Stomach (tissue), 9 donors: ENCODE data around the gene ARHGAP28. TPM values are rescaled to one million over a fixed set of nuclear protein-coding genes. Genes with fewer than 3 reads are reported as not detected.

Source experiments
- DNase-seq, 2 donors: peaks; one replicate each; pipeline versions ENCODE4 v3.0.0 to v3.0.0-alpha.2; 2013 to 2019
- H3K27ac ChIP-seq, 5 donors: fragments of 200-600 bp in 4 of 5; sonication (generic) in 4 of 5; one replicate each; pipeline ENCODE4 v1.5.1; 2013 to 2019; ENCODE audit warnings: mild to moderate bottlenecking in 1 of 5, moderate library complexity in 1 of 5
- H3K27me3 ChIP-seq, 3 donors: fragments of 200-600 bp; sonication (generic); one replicate each; pipeline ENCODE4 v1.5.1; 2017 to 2019; ENCODE audit warnings: mixed run types in 1 of 3
- H3K36me3 ChIP-seq, 4 donors: fragments of 200-600 bp; sonication (generic); 1 replicate in 3 of 4; 2 replicates in 1 of 4; pipeline ENCODE4 v1.5.1; 2016 to 2019
- H3K4me1 ChIP-seq, 4 donors: fragments of 200-600 bp; sonication (generic); one replicate each; pipeline ENCODE4 v1.5.1; 2016 to 2019
- H3K4me3 ChIP-seq, 4 donors: fragments of 200-600 bp; sonication (generic) in 3 of 4; one replicate each; pipeline ENCODE4 v1.5.1; 2016 to 2019; ENCODE audit warnings: mild to moderate bottlenecking in 1 of 4
- H3K9me3 ChIP-seq, 4 donors: fragments of 200-600 bp; sonication (generic); one replicate each; pipeline ENCODE4 v1.5.1; 2016 to 2019
- EP300 ChIP-seq: sonication (generic); formaldehyde crosslinking; IDR thresholded peaks from one replicate; pipeline ENCODE4 v1.6.1; 2017; ENCODE audit warnings: antibody characterized with exemption
- POLR2A ChIP-seq, 4 donors: fragments of 450-650 bp; IDR thresholded peaks; one replicate each; pipeline ENCODE4 v1.6.1; 2016; ENCODE audit warnings: antibody characterized with exemption in 4 of 4, control low read depth in 2 of 4, mild to moderate bottlenecking in 1 of 4, moderate library complexity in 1 of 4
- POLR2AphosphoS5 ChIP-seq, 3 donors: sonication (generic); formaldehyde crosslinking; IDR thresholded peaks; one replicate each; pipeline ENCODE4 v1.6.1; 2016; ENCODE audit warnings: antibody characterized with exemption in 3 of 3
- WGBS, 5 donors: extraction: QIAGEN DNeasy Blood & Tissue Kit in 3 of 5; methylation state at CpG; one replicate each; pipeline versions ENCODE4 v1.1.5 to v1.1.7; 2013 to 2018; 5-methylcytosine and 5-hydroxymethylcytosine counted together
- intact Hi-C: fragments of 100-400 bp; cut with DNase I; formaldehyde crosslinking; loops from one replicate; pipeline ENCODE4 v1.15.1; 2023; ENCODE audit warnings: low total_unique reads
- polyA plus RNA-seq, 3 donors: library from polyadenylated mRNA; stranded (reverse); fragments of 200-250 nt; gene quantifications; one replicate each; pipeline ENCODE4 v1.2.3, GENCODE V29; 2013
- total RNA-seq, 5 donors: library from RNA; depleted of rRNA; stranded (reverse); fragments of >200 nt; gene quantifications; one replicate each; pipeline versions ENCODE4 v1.1.0 to v1.2.3, GENCODE V29; 2014 to 2016
- TF ChIP-seq, protein P1 (sequence below), 7 experiments: fragments of 450-650 bp in 4 of 7; fragments of 200-600 bp in 3 of 7; sonication (generic) in 3 of 7; IDR thresholded peaks; one replicate each; pipeline ENCODE4 v1.5.1; 2016 to 2019; ENCODE audit warnings: antibody characterized with exemption in 7 of 7, control low read depth in 2 of 7, mild to moderate bottlenecking in 1 of 7
- donor health status: healthy with polysubstance abuse.
- donor health status: Bipolar disorder and iron deficiency.
- donor health status: healthy.

ARHGAP28 gene
- total and polyA plus RNA-seq, 8 donors: 0.73 to 33.8 (median 3.6) TPM

DNA sequence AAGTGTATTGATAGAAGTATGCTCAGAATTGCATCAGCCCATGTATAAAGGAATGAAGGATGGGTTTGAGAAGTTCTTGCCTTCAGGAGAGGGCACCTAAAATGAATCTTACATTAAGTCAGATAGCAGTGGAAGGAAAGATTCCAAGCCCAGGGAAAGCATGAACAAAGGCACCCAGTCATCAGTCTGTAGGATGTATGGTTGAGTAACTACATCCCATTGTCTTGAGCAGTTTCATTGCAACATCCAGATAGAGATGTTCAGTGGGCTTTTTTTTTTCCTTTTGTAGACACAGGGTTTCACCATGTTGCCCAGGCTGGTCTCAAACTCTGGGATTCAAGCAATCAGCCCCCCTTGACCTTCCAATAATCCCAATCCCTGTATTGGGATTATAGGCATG is 80.7 kb downstream of the ARHGAP28 start:
- Histone ChIP-seq H3K9me3 (no peaks in the 10 kb centered on the region), H3K4me3 (no peak overlapping the region), H3K27me3 (no peaks in the 10 kb centered on the region), H3K27ac (no peak overlapping the region), H3K36me3 (no peaks in the 10 kb centered on the region), H3K4me1 (no peaks in the 10 kb centered on the region)
- intact Hi-C loops: no loop called here
- no peak for TF ChIP-seq POLR2A (IDR thresholded peaks at IDR 0.05)
- no peak for TF ChIP-seq POLR2AphosphoS5 (IDR thresholded peaks at IDR 0.05)
- no peak for TF ChIP-seq EP300
- DNase-seq: no peak

DNA sequence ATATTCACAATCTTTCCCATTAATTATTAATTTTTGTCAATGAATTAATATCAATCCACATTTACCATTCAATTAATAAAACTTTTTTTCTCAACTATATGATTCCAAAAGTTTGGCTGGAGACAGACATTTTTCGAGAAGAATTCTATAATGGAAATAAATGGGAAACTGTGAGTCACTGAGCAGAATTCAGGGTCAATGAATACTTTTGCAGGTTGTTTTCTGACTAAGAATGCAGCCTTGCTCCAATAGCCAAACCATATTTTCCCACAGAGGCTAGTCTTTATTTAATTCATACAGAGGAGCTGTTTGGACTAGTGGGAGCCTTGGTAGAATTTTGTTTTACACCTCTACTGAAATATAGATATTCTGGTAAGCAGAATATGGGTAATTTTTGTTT is 82.3 kb downstream of the ARHGAP28 start:
- TF ChIP-seq POLR2AphosphoS5 (IDR thresholded peaks at IDR 0.05): no peak
- no peak for TF ChIP-seq POLR2A (IDR thresholded peaks at IDR 0.05)
- no peak for TF ChIP-seq EP300
- TF ChIP-seq, protein P1, sequence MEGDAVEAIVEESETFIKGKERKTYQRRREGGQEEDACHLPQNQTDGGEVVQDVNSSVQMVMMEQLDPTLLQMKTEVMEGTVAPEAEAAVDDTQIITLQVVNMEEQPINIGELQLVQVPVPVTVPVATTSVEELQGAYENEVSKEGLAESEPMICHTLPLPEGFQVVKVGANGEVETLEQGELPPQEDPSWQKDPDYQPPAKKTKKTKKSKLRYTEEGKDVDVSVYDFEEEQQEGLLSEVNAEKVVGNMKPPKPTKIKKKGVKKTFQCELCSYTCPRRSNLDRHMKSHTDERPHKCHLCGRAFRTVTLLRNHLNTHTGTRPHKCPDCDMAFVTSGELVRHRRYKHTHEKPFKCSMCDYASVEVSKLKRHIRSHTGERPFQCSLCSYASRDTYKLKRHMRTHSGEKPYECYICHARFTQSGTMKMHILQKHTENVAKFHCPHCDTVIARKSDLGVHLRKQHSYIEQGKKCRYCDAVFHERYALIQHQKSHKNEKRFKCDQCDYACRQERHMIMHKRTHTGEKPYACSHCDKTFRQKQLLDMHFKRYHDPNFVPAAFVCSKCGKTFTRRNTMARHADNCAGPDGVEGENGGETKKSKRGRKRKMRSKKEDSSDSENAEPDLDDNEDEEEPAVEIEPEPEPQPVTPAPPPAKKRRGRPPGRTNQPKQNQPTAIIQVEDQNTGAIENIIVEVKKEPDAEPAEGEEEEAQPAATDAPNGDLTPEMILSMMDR (IDR thresholded peaks at IDR 0.05): no peak
- DNase-seq: no peak
- no peaks in the 10 kb centered on the region for H3K36me3 ChIP-seq
- 54 to 78% (median 67%) methylated on average over 1 of the region's 1 CpG for WGBS, 5 donors
- intact Hi-C loops: no loop called here
- no peaks in the 10 kb centered on the region for H3K4me1 ChIP-seq
- H3K4me3 ChIP-seq: no peak overlapping the region
- no peaks in the 10 kb centered on the region for H3K9me3 ChIP-seq
- no peak overlapping the region for H3K27ac ChIP-seq
- no peaks in the 10 kb centered on the region for H3K27me3 ChIP-seq

GRCh38 chr18:6814882-6815425 is 85.4 kb downstream of the ARHGAP28 start:
- no peak for TF ChIP-seq POLR2A (IDR thresholded peaks at IDR 0.05)
- no peak for TF ChIP-seq EP300
- TF ChIP-seq, protein P1 (IDR thresholded peaks at IDR 0.05): no peak
- no peak for TF ChIP-seq POLR2AphosphoS5 (IDR thresholded peaks at IDR 0.05)
- 80 to 87% (median 85%) methylated on average over 4 of the region's 4 CpGs for WGBS, 5 donors
- H3K27ac ChIP-seq: no peak overlapping the region
- no peaks in the 10 kb centered on the region for H3K4me1 ChIP-seq
- DNase-seq: no peak
- intact Hi-C loops: no loop called here
- H3K9me3 ChIP-seq: no peaks in the 10 kb centered on the region
- no peak overlapping the region for H3K4me3 ChIP-seq
- H3K36me3 ChIP-seq: no peaks in the 10 kb centered on the region
- no peaks in the 10 kb centered on the region for H3K27me3 ChIP-seq

DNA sequence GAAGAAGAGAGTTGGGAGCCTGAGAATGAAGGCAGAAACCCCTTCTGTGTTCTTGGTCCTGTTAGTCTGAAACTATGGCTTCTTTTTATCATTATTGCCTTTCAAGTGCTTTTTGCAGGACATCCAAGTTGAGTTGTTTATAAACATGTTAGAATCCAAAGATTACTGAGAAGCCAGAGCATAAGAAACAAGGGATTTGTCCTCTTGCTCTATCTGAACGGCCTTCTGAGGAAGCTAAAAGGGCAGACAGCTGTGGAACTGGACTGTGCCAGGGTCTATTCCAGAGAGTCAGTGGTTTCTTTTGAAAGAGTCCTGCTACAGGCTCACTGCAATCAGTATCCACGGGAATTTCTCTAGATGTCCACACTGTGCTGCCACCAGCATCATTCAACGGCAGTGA is 86.6 kb downstream of the ARHGAP28 start:
- no peaks in the 10 kb centered on the region for H3K27me3 ChIP-seq
- DNase-seq: no peak
- no peaks in the 10 kb centered on the region for H3K4me1 ChIP-seq
- TF ChIP-seq POLR2AphosphoS5 (IDR thresholded peaks at IDR 0.05) (no peak), POLR2A (IDR thresholded peaks at IDR 0.05) (no peak), EP300 (no peak)
- TF ChIP-seq, protein P1 (IDR thresholded peaks at IDR 0.05): no peak
- intact Hi-C loops: no loop called here
- H3K27ac ChIP-seq: peak overlapping the region in 1 of 5 donors; percentile 5
- no peaks in the 10 kb centered on the region for H3K36me3 ChIP-seq
- no peaks in the 10 kb centered on the region for H3K9me3 ChIP-seq
- WGBS, 5 donors: 49 to 71% (median 65%) methylated on average over 3 of the region's 3 CpGs
- H3K4me3 ChIP-seq: no peak overlapping the region

DNA sequence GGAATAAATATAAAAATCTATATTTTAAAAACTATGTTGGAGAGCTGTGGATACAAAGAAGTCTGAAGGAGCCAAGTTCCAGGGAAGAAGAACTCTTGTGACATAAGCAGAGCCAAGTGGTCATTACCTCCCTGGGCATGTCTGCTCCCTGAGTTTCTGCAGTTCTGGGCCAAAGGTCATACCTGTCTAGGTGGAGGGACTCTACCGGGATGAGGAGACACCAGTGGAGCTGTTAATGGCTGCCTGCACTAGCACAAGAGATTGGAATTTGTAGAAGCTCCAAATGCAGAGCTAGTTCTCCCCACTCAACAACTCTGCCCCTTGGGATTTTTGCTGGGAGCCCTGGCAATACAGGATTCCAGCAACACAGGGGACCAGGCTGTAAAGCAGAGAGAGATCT is 89.8 kb downstream of the ARHGAP28 start:
- Histone ChIP-seq H3K36me3 (no peaks in the 10 kb centered on the region), H3K4me3 (no peak overlapping the region), H3K4me1 (no peaks in the 10 kb centered on the region), H3K27me3 (no peaks in the 10 kb centered on the region), H3K27ac (peak overlapping the region in 1 of 5 donors; percentile 6), H3K9me3 (peaks cover 0 to 6% (median 0%) of the 10 kb centered on the region in 4 donors)
- 52 to 63% (median 58%) methylated on average over 1 of the region's 1 CpG for WGBS, 5 donors
- intact Hi-C loops: no loop called here
- TF ChIP-seq EP300 (no peak), POLR2A (IDR thresholded peaks at IDR 0.05) (no peak)
- TF ChIP-seq, protein P1 (IDR thresholded peaks at IDR 0.05): no peak
- DNase-seq: no peak
